NT2/D1 (cell line): ENCODE measurements around the gene SLC5A8.

Experiments
- YY1 ChIP-seq: IDR thresholded peaks from 2 replicates; pipeline ENCODE4 v1.6.1; 2011; ENCODE audit not compliant: insufficient read length, insufficient read depth
- ZNF274 ChIP-seq: IDR thresholded peaks from 2 replicates; pipeline ENCODE4 v1.6.1; 2011; ENCODE audit warnings: mild to moderate bottlenecking, low read depth, low read length

DNA sequence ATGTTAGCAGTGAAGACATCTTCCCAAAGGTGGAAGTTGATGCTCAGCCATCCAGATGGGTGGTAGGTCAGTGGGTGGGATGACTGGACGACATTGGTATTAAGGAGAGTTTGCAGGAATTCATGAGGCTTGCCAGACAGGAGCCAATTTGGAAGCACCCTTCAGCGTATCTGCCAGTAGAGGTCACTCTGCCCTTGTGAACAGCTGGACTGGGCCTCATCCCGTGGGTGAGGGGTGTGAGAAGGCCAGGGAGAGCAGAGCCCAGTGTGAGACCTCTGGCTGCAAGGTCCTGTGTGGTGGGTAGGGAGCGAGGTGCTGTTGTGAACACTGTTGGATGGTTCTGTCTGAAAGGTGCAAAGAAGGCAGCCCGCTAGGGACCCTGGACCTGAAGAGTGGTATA, 37.7 kb downstream of the SLC5A8 start:
- TF ChIP-seq YY1 (no peak), ZNF274 (no peak)
